Psoas muscle (tissue), 8 donors: ENCODE measurements around the gene DOCK11. TPM values are rescaled to one million over a fixed set of nuclear protein-coding genes. Genes with fewer than 3 reads are reported as not detected.

Experiments used
- ATAC-seq, 4 donors: fragments of 200-7000 bp; cut with Tn5 transposase; one replicate each; pipeline ENCODE4 v1.9.1; 2020; ENCODE audit warnings: moderate library complexity in 3 of 4, mild to moderate bottlenecking in 2 of 4
- DNase-seq, 2 donors: peaks; one replicate each; pipeline ENCODE4 v3.0.0-alpha.2; 2020
- H3K27ac ChIP-seq: fragments of 200-600 bp; one replicate; pipeline ENCODE4 v1.8.0; 2022
- H3K27me3 ChIP-seq, 3 donors: fragments of 200-600 bp in 1 of 3; one replicate each; pipeline versions ENCODE4 v1.6.1 to v1.8.0; 2013 to 2022; ENCODE audit warnings: low read length in 2 of 3, mild to moderate bottlenecking in 2 of 3, moderate library complexity in 1 of 3; ENCODE audit not compliant: insufficient read depth in 3 of 3
- H3K36me3 ChIP-seq, 2 donors: fragments of 200-600 bp in 1 of 2; one replicate each; pipeline versions ENCODE4 v1.6.1 to v1.8.0; 2013 to 2022; ENCODE audit warnings: low read depth in 1 of 2, mild to moderate bottlenecking in 1 of 2, moderate library complexity in 1 of 2; ENCODE audit not compliant: insufficient read depth in 1 of 2
- H3K4me1 ChIP-seq: fragments of 200-600 bp; one replicate; pipeline ENCODE4 v1.8.0; 2022
- H3K4me3 ChIP-seq: fragments of 200-600 bp; one replicate; pipeline ENCODE4 v1.8.0; 2022; ENCODE audit warnings: mild to moderate bottlenecking
- H3K9me3 ChIP-seq: fragments of 200-600 bp; one replicate; pipeline ENCODE4 v1.8.0; 2022
- CTCF ChIP-seq: fragments of 200-600 bp; IDR thresholded peaks from one replicate; pipeline ENCODE4 v1.8.0; 2022; ENCODE audit warnings: antibody characterized with exemption
- WGBS, 3 donors: extraction: QIAGEN DNeasy Blood & Tissue Kit; methylation state at CpG; one replicate each; pipeline versions ENCODE4 v1.1.6 to v1.1.7; 2013; 5-methylcytosine and 5-hydroxymethylcytosine counted together
- intact Hi-C, 2 donors: fragments of 100-400 bp; cut with DNase I; formaldehyde crosslinking; loops; one replicate each; pipeline versions ENCODE4 v1.11.0 to v1.14.2; 2022
- polyA plus RNA-seq, 3 donors: library from polyadenylated mRNA; stranded (reverse); fragments of 200-250 nt; gene quantifications; one replicate each; pipeline ENCODE4 v1.2.3, GENCODE V29; 2013
- total RNA-seq, 4 donors: library from RNA; stranded (reverse); fragmentation: NEBNext Ultra II Directional in 2 of 4; extraction: Animal tissue kit (Norgen Biotek cat#: 25700) in 2 of 4; gene quantifications; one replicate each; pipeline versions ENCODE4 v1.2.1 to v1.2.4, GENCODE V29; 2021 to 2023
- donor health status: healthy with polysubstance abuse.
- donor health status: DM: no; HTN: no; CAD: no; lungs with moderate emphysema.
- donor health status: Bipolar disorder and iron deficiency.
- donor health status: healthy.
- donor health status: DM: yes; HTN: yes; CAD: no.
- donor health status: DM: no; HTN: no; CAD: no.
- donor health status: DM: no; HTN: no; CAD: no.
- donor health status: DM: yes; HTN: yes; CAD: no.

DOCK11 gene
- total and polyA plus RNA-seq, 7 donors = 1.6 to 4.4 (median 1.9) TPM

- Histone ChIP-seq H3K4me1 (no peaks in the 10 kb centered on the region), H3K9me3 (no peaks in the 10 kb centered on the region), H3K4me3 (no peak overlapping the region), H3K27me3 (no peaks in the 10 kb centered on the region), H3K36me3 (no peaks in the 10 kb centered on the region), H3K27ac (no peak overlapping the region)
- no peak for ATAC-seq
- intact Hi-C loops = no loop called here
- no peak for DNase-seq
- no peak for TF ChIP-seq CTCF
- WGBS, 3 donors = 73 to 77% (median 73%) methylated on average over 4 of the region's 4 CpGs
Observed at GRCh38 chrX:118632862-118633261, 137.2 kb downstream of the DOCK11 start.

GRCh38 chrX:118633530-118633929 is 137.9 kb downstream of the DOCK11 start:
- TF ChIP-seq CTCF = no peak
- DNase-seq = no peak
- Histone ChIP-seq H3K4me3 (no peak overlapping the region), H3K9me3 (no peaks in the 10 kb centered on the region), H3K27ac (no peak overlapping the region), H3K27me3 (no peaks in the 10 kb centered on the region), H3K36me3 (no peaks in the 10 kb centered on the region), H3K4me1 (no peaks in the 10 kb centered on the region)
- WGBS, 3 donors = 77 to 96% (median 94%) methylated on average over 6 of the region's 6 CpGs
- intact Hi-C loops = no loop called here
- no peak for ATAC-seq

- Histone ChIP-seq H3K27me3 (no peaks in the 10 kb centered on the region), H3K9me3 (no peaks in the 10 kb centered on the region), H3K27ac (no peak overlapping the region), H3K36me3 (no peaks in the 10 kb centered on the region), H3K4me1 (no peaks in the 10 kb centered on the region), H3K4me3 (no peak overlapping the region)
- no peak for TF ChIP-seq CTCF
- DNase-seq (no peak), ATAC-seq (no peak)
- WGBS, 3 donors = 95 to 99% (median 99%) methylated on average over 18 of the region's 18 CpGs
- intact Hi-C loops = no loop called here
Observed at GRCh38 chrX:118634336-118634735, 138.7 kb downstream of the DOCK11 start.

- Histone ChIP-seq H3K4me1 (no peaks in the 10 kb centered on the region), H3K36me3 (peaks cover 0 to 3% of the 10 kb centered on the region in 2 donors), H3K4me3 (no peak overlapping the region), H3K27me3 (no peaks in the 10 kb centered on the region), H3K27ac (no peak overlapping the region), H3K9me3 (no peaks in the 10 kb centered on the region)
- WGBS, 3 donors = 26 to 59% (median 34%) methylated on average over 2 of the region's 2 CpGs
- ATAC-seq = no peak
- intact Hi-C loops = no loop called here
- DNase-seq = no peak
- TF ChIP-seq CTCF = no peak
Observed at GRCh38 chrX:118637997-118638396, 142.4 kb downstream of the DOCK11 start.

GRCh38 chrX:118644378-118644777 is 148.8 kb downstream of the DOCK11 start:
- no peak overlapping the region for H3K4me3 ChIP-seq
- H3K27me3 ChIP-seq = no peaks in the 10 kb centered on the region
- H3K9me3 ChIP-seq = no peaks in the 10 kb centered on the region
- 37 to 49% (median 38%) methylated on average over 1 of the region's 1 CpG for WGBS, 3 donors
- no peaks in the 10 kb centered on the region for H3K4me1 ChIP-seq
- ATAC-seq = peak in 2 of 4 donors; percentile 72 to 74
- TF ChIP-seq CTCF = peak; percentile 52
- H3K36me3 ChIP-seq = peaks cover 0 to 7% of the 10 kb centered on the region in 2 donors
- H3K27ac ChIP-seq = no peak overlapping the region
- DNase-seq = no peak
- intact Hi-C loops = loop anchor here in 1 of 2 donors (5.0 kb wide), 1 partner anchor 163 kb away; no protein-coding TSS in a partner anchor
